Measurements from ENCODE around the gene EXOSC2. TPM values are rescaled to one million over a fixed set of nuclear protein-coding genes. Genes with fewer than 3 reads are reported as not detected.

The EXOSC2 gene
- total and polyA plus RNA-seq, 2 experiments from 2014 or later, result 37.6 to 77.7 TPM

DNA sequence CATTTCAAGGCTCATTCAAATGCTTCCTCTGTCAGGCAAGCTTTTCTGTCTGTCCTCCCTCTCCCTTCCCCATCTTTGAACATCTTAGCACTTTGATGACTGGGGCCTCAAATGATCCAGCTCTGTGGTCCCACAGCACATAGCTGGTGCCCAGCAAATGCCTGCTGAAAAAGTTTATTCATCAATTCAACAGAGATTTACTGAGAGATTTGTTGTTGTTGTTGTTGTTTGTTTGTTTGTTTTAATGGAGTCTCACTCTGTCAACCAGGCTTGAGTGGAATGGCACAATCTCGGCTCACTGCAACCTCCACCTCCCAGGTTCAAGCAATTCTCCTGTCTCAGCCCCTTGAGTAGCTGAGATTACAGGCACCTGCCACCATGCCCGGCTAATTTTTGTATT lies 6.0 kb upstream of the EXOSC2 start (continued):
- no peak for TF ChIP-seq ETS1 (IDR thresholded peaks at IDR 0.05)

GRCh38 chr9:130688072-130688471 lies 5.5 kb upstream of the EXOSC2 start:
- Histone ChIP-seq H3K27me3 (ENCODE audit: insufficient read depth) (no peaks in the 10 kb centered on the region), H3K79me2 (replicated peaks; ENCODE audit: insufficient read depth) (no peaks in the 10 kb centered on the region)
- no peak for TF ChIP-seq ETS1 (IDR thresholded peaks at IDR 0.05)
- TF ChIP-seq POLR2AphosphoS5 (IDR thresholded peaks at IDR 0.05; ENCODE audit: low read depth), result no peak
- TF ChIP-seq JUNB (IDR thresholded peaks at IDR 0.05; ENCODE audit: unreplicated experiment), result no peak
- TF ChIP-seq, protein P1, sequence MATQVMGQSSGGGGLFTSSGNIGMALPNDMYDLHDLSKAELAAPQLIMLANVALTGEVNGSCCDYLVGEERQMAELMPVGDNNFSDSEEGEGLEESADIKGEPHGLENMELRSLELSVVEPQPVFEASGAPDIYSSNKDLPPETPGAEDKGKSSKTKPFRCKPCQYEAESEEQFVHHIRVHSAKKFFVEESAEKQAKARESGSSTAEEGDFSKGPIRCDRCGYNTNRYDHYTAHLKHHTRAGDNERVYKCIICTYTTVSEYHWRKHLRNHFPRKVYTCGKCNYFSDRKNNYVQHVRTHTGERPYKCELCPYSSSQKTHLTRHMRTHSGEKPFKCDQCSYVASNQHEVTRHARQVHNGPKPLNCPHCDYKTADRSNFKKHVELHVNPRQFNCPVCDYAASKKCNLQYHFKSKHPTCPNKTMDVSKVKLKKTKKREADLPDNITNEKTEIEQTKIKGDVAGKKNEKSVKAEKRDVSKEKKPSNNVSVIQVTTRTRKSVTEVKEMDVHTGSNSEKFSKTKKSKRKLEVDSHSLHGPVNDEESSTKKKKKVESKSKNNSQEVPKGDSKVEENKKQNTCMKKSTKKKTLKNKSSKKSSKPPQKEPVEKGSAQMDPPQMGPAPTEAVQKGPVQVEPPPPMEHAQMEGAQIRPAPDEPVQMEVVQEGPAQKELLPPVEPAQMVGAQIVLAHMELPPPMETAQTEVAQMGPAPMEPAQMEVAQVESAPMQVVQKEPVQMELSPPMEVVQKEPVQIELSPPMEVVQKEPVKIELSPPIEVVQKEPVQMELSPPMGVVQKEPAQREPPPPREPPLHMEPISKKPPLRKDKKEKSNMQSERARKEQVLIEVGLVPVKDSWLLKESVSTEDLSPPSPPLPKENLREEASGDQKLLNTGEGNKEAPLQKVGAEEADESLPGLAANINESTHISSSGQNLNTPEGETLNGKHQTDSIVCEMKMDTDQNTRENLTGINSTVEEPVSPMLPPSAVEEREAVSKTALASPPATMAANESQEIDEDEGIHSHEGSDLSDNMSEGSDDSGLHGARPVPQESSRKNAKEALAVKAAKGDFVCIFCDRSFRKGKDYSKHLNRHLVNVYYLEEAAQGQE (IDR thresholded peaks at IDR 0.05; ENCODE audit: unreplicated experiment), result no peak
- no peak for TF ChIP-seq STAT1 (IDR thresholded peaks at IDR 0.05; ENCODE audit: unreplicated experiment)
- TF ChIP-seq CTCF (conservative IDR thresholded peaks at IDR 0.05; ENCODE audit: low read depth in 2 of 2), result no peak
- TF ChIP-seq ZNF331 (CRISPR knock-in tag; IDR thresholded peaks at IDR 0.05; ENCODE audit: low read depth), result no peak
- no peak for TF ChIP-seq ZNF114 (CRISPR knock-in tag; IDR thresholded peaks at IDR 0.05)
- TF ChIP-seq EZH2phosphoT487 (IDR thresholded peaks at IDR 0.05; ENCODE audit: unreplicated experiment), result no peak
- TF ChIP-seq EZH2 (IDR thresholded peaks at IDR 0.05; ENCODE audit: low read depth, unreplicated experiment), result no peak
- TF ChIP-seq CREB1 (CRISPR knock-in tag; IDR thresholded peaks at IDR 0.05; ENCODE audit: low read depth), result no peak
- no peak for TF ChIP-seq NANOG (IDR thresholded peaks at IDR 0.05; ENCODE audit: borderline replicate concordance)

More at GRCh38 chr9:130688072-130688471, 5.5 kb upstream of the EXOSC2 start:
- Mint-ChIP-seq H3K36me3 (ENCODE audit: low read depth) (no peaks in the 10 kb centered on the region), H3K27ac (no peak overlapping the region), H3K4me3 (no peak overlapping the region), H3K9me3 (peaks cover 15% of the 10 kb centered on the region; the same call in 2 of the 3 replicates), H3K4me1 (peaks cover 28% of the 10 kb centered on the region), H3K27me3 (ENCODE audit: insufficient read depth, low read depth, poor library complexity) (peaks cover 15% of the 10 kb centered on the region)
- H3K4me2 ChIP-seq, result no peak overlapping the region
- peaks cover 5% of the 10 kb centered on the region for H3K4me1 ChIP-seq (ENCODE audit: insufficient read depth)
- no peak overlapping the region for H2AFZ ChIP-seq
- no peak overlapping the region for H3K4me3 ChIP-seq
- ATAC-seq (no peak), DNase-seq (ENCODE audit: low spot score) (no peak)
- H3F3A ChIP-seq (replicated peaks; ENCODE audit: low read depth), result no peaks in the 10 kb centered on the region
- H4K20me1 ChIP-seq (replicated peaks; ENCODE audit: insufficient read depth), result no peaks in the 10 kb centered on the region
- H3K9me2 ChIP-seq (ENCODE audit: insufficient read depth), result no peaks in the 10 kb centered on the region
- no peaks in the 10 kb centered on the region for H3K36me3 ChIP-seq (ENCODE audit: insufficient read depth)
- H3K27ac ChIP-seq (ENCODE audit: low read depth), result no peak overlapping the region

Data from GM23338 (cell line).